Fibroblast of villous mesenchyme (primary cell): ENCODE data around the gene DUS2. TPM values are rescaled to one million over a fixed set of nuclear protein-coding genes. Genes with fewer than 3 reads are reported as not detected.
"Not testable (repeated sequence)": the region's sequence is repeated elsewhere in the genome, so short reads cannot be mapped to it uniquely, and the experiment has no call there.

Experiments used
- DNase-seq: peaks from one replicate; pipeline ENCODE4 v3.0.0-alpha.2; 2010; ENCODE audit warnings: low read depth
- H3K4me3 ChIP-seq: 2 replicates; pipeline ENCODE4 v1.5.1; 2011; ENCODE audit warnings: low read depth, mild to moderate bottlenecking, low read length
- total RNA-seq: library from RNA; depleted of rRNA; stranded (reverse); fragments of >200 nt; gene quantifications from 2 replicates; pipeline ENCODE4 v1.2.3, GENCODE V29; 2012
- TF ChIP-seq, protein P1 (sequence below): IDR thresholded peaks from 2 replicates; pipeline ENCODE4 v1.5.1; 2012; ENCODE audit warnings: low read depth, mild to moderate bottlenecking, low read length; ENCODE audit not compliant: insufficient read depth

DUS2 gene
- total RNA-seq, 1 donor: 19.4 TPM

DNA sequence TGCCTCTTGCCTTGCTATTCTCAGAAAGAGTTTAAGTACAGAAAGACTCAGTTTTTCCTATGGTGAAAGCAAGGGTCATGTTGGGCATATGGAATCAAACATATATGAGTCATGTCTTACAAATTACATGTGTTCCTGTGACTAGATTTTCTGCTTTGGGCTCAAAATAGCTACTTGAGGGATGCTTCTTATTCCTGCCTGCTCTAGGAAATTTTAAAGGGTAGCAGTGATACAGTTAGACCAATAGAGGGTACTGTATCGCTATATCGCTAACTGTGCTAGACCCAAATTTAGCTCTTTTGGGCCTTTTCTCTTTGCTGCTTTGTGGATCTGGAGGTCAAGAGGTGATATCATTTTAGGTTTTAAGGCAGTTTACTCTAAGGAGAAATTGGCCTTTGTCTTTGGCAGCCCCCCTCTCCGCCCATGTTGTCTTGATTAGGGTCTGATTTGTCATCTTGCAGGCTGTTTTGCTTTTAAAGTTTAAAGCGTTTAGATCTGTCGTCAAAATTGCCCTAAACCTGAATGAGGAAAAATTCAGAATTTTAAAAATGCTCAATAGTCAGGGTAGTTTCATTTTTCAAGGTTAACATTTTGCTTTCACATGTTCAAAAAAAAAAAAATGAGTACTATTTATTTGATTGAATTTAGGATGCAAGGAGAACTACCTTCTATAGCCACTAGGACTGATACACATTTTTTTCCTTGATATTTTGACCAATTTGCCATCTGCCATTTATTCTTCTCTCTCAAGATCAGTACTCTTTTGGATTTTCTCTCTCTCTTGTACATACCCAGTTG is 70.9 kb downstream of the DUS2 start:
- H3K4me3 ChIP-seq: no peak overlapping the region
- DNase-seq: peak; percentile 44
- TF ChIP-seq, protein P1, sequence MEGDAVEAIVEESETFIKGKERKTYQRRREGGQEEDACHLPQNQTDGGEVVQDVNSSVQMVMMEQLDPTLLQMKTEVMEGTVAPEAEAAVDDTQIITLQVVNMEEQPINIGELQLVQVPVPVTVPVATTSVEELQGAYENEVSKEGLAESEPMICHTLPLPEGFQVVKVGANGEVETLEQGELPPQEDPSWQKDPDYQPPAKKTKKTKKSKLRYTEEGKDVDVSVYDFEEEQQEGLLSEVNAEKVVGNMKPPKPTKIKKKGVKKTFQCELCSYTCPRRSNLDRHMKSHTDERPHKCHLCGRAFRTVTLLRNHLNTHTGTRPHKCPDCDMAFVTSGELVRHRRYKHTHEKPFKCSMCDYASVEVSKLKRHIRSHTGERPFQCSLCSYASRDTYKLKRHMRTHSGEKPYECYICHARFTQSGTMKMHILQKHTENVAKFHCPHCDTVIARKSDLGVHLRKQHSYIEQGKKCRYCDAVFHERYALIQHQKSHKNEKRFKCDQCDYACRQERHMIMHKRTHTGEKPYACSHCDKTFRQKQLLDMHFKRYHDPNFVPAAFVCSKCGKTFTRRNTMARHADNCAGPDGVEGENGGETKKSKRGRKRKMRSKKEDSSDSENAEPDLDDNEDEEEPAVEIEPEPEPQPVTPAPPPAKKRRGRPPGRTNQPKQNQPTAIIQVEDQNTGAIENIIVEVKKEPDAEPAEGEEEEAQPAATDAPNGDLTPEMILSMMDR: peak; percentile 65

- no peak for DNase-seq
- TF ChIP-seq, protein P1: no peak
- H3K4me3 ChIP-seq: no peak overlapping the region
Observed at GRCh38 chr16:68094614-68094934, 71.5 kb downstream of the DUS2 start.

DNA sequence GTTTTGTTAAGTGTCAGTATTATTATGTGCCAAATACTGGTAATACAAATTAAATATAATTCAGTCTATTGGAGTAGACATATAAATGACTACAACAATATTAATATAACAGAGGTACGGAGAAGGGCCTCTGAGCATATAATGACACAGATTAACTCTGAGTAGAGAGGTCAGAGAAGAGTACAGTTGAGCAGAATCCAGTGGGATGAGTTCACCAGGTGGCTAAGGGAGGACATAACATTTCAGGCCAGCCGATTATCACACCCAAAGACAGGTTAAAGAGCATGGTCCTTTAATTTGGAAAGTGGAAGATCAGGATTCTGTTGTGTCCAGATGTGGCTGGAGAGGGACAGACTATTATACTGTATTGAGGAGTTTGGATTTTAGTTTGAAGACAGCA is 73.4 kb downstream of the DUS2 start:
- H3K4me3 ChIP-seq: no peak overlapping the region
- TF ChIP-seq, protein P1: no peak
- DNase-seq: no peak

DNA sequence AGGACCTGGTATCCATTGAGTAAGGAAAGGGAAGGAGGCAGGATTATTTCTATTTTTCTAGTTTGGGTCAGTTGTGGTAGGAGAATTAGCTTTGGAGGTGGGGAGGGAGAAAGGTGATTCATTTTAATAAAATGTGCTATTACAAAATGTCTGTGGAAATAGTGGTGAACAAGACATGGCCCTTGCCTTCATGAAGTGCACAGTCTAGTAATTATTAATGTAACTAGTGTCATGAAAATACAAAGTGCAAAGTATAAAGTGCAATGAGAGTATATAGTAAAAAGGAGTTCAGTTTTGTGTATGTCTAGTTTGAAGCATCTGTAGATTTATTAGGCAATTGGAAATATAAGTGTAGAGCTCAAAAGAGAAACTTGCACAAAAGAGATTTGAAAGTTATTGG is 74.0 kb downstream of the DUS2 start:
- no peak for DNase-seq
- TF ChIP-seq, protein P1: no peak
- H3K4me3 ChIP-seq: no peak overlapping the region

- no peak for DNase-seq
- TF ChIP-seq, protein P1: no peak
- H3K4me3 ChIP-seq: no peak overlapping the region
Observed at GRCh38 chr16:68097895-68098294, 74.8 kb downstream of the DUS2 start.

- no peak overlapping the region for H3K4me3 ChIP-seq
- TF ChIP-seq, protein P1: no peak
- no peak for DNase-seq
Observed at GRCh38 chr16:68100488-68100887, 77.4 kb downstream of the DUS2 start.

DNA sequence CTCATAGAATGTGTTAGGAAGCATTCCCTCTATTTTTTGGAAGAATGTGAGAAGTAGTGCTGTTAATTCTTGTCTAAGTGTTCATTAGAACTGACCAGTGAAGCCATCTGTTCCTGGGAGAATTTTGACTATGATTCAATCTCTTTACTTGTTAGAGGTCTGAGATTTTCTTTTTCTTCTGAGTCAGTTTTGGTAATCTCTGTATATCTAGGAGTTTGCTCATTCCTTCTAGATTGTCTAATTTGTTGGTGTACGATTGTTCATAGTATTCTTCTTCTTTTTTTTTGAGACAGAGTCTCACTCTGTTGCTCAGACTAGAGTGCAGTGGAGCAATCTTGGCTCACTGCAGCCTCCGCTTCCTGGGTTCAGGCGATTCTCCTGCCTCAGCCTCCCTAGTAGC is 82.5 kb downstream of the DUS2 start:
- DNase-seq: no peak
- TF ChIP-seq, protein P1: no peak
- no peak overlapping the region for H3K4me3 ChIP-seq

- not testable (repeated sequence) for DNase-seq, H3K4me3 ChIP-seq
Observed at GRCh38 chr16:68107230-68107928, 84.3 kb downstream of the DUS2 start.

GRCh38 chr16:68109156-68109555 is 86.1 kb downstream of the DUS2 start:
- not testable (repeated sequence) for H3K4me3 ChIP-seq, DNase-seq

DNA sequence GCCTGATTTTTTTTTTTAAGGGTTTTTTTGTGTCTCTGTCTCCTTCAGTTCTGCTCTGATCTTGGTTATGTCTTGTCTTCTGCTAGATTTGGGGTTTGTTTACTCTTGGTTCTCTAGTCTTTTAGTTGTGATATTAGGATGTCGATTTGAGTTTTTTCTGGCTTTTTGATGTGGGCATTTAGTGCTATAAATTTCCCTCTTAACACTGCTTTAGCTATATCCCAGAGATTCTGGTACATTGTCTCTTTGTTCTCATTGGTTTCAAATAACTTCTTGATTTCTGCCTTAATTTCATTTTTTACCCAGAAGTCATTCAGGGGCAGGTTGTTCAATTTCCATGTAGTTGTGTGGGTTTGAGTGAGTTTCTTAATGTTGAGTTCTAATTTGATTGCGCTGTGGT is 87.5 kb downstream of the DUS2 start:
- not testable (repeated sequence) for DNase-seq, H3K4me3 ChIP-seq
